Ishikawa (cell line): ENCODE results near the gene SDR9C7.

Experiments
- CREB1 ChIP-seq: IDR thresholded peaks from 2 replicates; pipeline ENCODE4 v1.6.1; 2012; ENCODE audit warnings: low read depth
- EGR1 ChIP-seq: IDR thresholded peaks from 2 replicates; pipeline ENCODE4 v1.6.1; 2012
- EP300 ChIP-seq: IDR thresholded peaks from 2 replicates; pipeline ENCODE4 v1.6.1; 2012; ENCODE audit warnings: borderline replicate concordance
- MAX ChIP-seq: IDR thresholded peaks from 2 replicates; pipeline ENCODE4 v1.6.1; 2012
- NFIC ChIP-seq: IDR thresholded peaks from 2 replicates; pipeline ENCODE4 v1.6.1; 2012
- RAD21 ChIP-seq: IDR thresholded peaks from 2 replicates; pipeline ENCODE4 v1.6.1; 2012; ENCODE audit warnings: low read depth
- TAF1 ChIP-seq: IDR thresholded peaks from 2 replicates; pipeline ENCODE4 v1.6.1; 2012; ENCODE audit warnings: low read depth, mild to moderate bottlenecking
- USF1 ChIP-seq: IDR thresholded peaks from 2 replicates; pipeline ENCODE4 v1.6.1; 2012
- YY1 ChIP-seq: IDR thresholded peaks from 2 replicates; pipeline ENCODE4 v1.6.1; 2012; ENCODE audit warnings: low read depth
- TF ChIP-seq, protein P1 (sequence below): IDR thresholded peaks from 2 replicates; pipeline ENCODE4 v1.6.1; 2012; ENCODE audit warnings: low read depth, mild to moderate bottlenecking

GRCh38 chr12:56928262-56928661 is 5.9 kb downstream of the SDR9C7 start:
- TF ChIP-seq YY1 (no peak), RAD21 (no peak), EGR1 (no peak), MAX (no peak), TAF1 (no peak), NFIC (no peak), CREB1 (no peak), EP300 (no peak), USF1 (no peak)
- TF ChIP-seq, protein P1, sequence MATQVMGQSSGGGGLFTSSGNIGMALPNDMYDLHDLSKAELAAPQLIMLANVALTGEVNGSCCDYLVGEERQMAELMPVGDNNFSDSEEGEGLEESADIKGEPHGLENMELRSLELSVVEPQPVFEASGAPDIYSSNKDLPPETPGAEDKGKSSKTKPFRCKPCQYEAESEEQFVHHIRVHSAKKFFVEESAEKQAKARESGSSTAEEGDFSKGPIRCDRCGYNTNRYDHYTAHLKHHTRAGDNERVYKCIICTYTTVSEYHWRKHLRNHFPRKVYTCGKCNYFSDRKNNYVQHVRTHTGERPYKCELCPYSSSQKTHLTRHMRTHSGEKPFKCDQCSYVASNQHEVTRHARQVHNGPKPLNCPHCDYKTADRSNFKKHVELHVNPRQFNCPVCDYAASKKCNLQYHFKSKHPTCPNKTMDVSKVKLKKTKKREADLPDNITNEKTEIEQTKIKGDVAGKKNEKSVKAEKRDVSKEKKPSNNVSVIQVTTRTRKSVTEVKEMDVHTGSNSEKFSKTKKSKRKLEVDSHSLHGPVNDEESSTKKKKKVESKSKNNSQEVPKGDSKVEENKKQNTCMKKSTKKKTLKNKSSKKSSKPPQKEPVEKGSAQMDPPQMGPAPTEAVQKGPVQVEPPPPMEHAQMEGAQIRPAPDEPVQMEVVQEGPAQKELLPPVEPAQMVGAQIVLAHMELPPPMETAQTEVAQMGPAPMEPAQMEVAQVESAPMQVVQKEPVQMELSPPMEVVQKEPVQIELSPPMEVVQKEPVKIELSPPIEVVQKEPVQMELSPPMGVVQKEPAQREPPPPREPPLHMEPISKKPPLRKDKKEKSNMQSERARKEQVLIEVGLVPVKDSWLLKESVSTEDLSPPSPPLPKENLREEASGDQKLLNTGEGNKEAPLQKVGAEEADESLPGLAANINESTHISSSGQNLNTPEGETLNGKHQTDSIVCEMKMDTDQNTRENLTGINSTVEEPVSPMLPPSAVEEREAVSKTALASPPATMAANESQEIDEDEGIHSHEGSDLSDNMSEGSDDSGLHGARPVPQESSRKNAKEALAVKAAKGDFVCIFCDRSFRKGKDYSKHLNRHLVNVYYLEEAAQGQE: no peak
